GM19035 (cell line): ENCODE measurements around the gene POLR3G.

Experiments
- ATAC-seq: cut with Tn5 transposase; IDR thresholded peaks from one replicate; pipeline ENCODE4 v1.9.1; 2021; ENCODE audit not compliant: unreplicated experiment

POLR3G gene

GRCh38 chr5:90549729-90550275, 75.1 kb downstream of the POLR3G start:
- ATAC-seq = no peak

GRCh38 chr5:90550963-90551362, 76.3 kb downstream of the POLR3G start:
- ATAC-seq = no peak

- ATAC-seq = no peak
Measured at GRCh38 chr5:90551376-90551775, 76.7 kb downstream of the POLR3G start.

GRCh38 chr5:90553711-90554110, 79.0 kb downstream of the POLR3G start:
- ATAC-seq = no peak

GRCh38 chr5:90554358-90555006, 79.8 kb downstream of the POLR3G start:
- ATAC-seq = no peak

- ATAC-seq = no peak
Measured at GRCh38 chr5:90555666-90556065, 81.0 kb downstream of the POLR3G start.

- no peak for ATAC-seq
Measured at GRCh38 chr5:90557391-90557790, 82.7 kb downstream of the POLR3G start.

GRCh38 chr5:90557871-90558270, 83.2 kb downstream of the POLR3G start:
- ATAC-seq = no peak

- no peak for ATAC-seq
Measured at GRCh38 chr5:90558344-90559192, 83.9 kb downstream of the POLR3G start, which contains the start of gene ADGRV1. TSS of gene ADGRV1 (plus strand) at chr5:90558797. CDS start at chr5:90558896, 99 bp downstream.

GRCh38 chr5:90560771-90561170, 86.1 kb downstream of the POLR3G start:
- no peak for ATAC-seq

- ATAC-seq = no peak
Measured at GRCh38 chr5:90561766-90562165, 87.1 kb downstream of the POLR3G start.

- ATAC-seq = no peak
Measured at GRCh38 chr5:90562341-90562740, 87.7 kb downstream of the POLR3G start.

GRCh38 chr5:90563108-90563507, 88.4 kb downstream of the POLR3G start:
- no peak for ATAC-seq
